ENCODE measurements around the gene CSRP1.
A peak's percentile ranks its signal among the peaks of the same experiment; 100 is the strongest.

CSRP1 gene

DNA sequence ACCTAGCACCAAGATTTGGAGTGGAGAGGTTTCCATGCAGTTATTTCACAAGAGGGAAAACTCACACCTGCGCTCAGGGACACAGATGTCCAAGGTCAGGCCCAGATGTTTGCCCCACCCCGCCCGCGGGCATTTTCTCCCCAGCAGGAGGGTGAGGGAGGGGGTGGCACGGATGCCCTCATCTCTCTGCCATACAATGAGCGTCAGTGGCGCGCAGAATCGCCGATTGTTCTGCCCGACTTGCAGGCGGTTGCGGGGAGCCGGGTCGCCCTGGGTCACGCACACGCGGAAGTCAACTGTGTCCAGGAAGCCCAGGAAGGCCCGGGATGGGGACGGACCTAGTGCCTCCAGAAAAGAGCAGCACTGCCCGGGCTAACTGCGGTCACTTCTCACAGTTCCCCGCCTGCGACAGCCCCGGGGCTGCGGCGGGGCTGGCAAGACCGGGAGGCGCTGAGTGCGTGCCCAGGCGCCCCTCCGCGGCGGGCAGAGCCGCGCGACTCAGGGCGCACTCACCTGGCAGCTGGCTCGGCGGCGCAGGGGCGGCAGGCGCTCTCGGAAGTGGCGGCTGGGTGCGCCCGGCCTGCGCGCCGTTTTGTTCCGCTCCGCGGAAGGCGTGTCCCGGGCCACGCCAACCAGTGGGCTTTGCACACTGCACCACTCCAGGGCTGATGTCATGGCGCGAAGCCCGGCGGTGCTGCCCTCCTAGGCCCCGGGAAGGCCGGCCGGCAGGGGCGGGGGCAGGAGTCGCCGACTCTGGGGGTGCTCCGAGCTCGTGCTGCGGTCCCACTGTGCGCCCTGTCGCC, at the start of gene CSRP1:
CSRP1 (minus strand) TSS at position 567 of the 803 bp plus-strand sequence. CDS start 10,820 bp downstream, outside the sequence.
- peak within 1 kb of the TSS; percentile 79 for H3K4me3 ChIP-seq (ENCODE audit: low read depth, low read length)
- DNase-seq (ENCODE audit: low read depth, low spot score): peak; percentile 84
- in situ Hi-C loops (cut with HindIII; ENCODE audit: low sequenced_read_pairs): no loop called here
- TF ChIP-seq, protein P1, sequence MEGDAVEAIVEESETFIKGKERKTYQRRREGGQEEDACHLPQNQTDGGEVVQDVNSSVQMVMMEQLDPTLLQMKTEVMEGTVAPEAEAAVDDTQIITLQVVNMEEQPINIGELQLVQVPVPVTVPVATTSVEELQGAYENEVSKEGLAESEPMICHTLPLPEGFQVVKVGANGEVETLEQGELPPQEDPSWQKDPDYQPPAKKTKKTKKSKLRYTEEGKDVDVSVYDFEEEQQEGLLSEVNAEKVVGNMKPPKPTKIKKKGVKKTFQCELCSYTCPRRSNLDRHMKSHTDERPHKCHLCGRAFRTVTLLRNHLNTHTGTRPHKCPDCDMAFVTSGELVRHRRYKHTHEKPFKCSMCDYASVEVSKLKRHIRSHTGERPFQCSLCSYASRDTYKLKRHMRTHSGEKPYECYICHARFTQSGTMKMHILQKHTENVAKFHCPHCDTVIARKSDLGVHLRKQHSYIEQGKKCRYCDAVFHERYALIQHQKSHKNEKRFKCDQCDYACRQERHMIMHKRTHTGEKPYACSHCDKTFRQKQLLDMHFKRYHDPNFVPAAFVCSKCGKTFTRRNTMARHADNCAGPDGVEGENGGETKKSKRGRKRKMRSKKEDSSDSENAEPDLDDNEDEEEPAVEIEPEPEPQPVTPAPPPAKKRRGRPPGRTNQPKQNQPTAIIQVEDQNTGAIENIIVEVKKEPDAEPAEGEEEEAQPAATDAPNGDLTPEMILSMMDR (IDR thresholded peaks at IDR 0.05; ENCODE audit: low read depth, low read length): no peak

DNA sequence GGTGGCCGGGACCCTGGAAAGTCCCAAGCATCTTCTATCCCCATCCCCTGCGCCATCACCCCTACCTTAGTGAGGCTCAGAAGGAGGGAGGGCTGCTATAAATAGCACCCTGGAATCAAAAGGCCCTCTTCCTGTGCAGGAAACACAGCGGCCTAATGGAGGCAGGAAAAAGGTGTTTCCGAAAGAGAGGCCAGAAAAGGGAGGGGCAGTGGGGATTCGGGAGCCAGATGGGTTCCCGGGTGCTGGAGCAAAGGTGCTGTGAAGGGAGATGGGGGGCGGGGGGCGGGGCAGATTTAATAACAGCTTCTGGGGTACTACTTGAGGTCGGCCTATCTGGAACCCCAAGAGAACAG, 48.6 kb upstream of the CSRP1 start:
- in situ Hi-C loops (cut with HindIII; ENCODE audit: low sequenced_read_pairs): no loop called here
- H3K4me3 ChIP-seq (ENCODE audit: low read depth, low read length): no peak overlapping the region
- TF ChIP-seq, protein P1 (IDR thresholded peaks at IDR 0.05; ENCODE audit: low read depth, low read length): no peak
- no peak for DNase-seq (ENCODE audit: low read depth, low spot score)

DNA sequence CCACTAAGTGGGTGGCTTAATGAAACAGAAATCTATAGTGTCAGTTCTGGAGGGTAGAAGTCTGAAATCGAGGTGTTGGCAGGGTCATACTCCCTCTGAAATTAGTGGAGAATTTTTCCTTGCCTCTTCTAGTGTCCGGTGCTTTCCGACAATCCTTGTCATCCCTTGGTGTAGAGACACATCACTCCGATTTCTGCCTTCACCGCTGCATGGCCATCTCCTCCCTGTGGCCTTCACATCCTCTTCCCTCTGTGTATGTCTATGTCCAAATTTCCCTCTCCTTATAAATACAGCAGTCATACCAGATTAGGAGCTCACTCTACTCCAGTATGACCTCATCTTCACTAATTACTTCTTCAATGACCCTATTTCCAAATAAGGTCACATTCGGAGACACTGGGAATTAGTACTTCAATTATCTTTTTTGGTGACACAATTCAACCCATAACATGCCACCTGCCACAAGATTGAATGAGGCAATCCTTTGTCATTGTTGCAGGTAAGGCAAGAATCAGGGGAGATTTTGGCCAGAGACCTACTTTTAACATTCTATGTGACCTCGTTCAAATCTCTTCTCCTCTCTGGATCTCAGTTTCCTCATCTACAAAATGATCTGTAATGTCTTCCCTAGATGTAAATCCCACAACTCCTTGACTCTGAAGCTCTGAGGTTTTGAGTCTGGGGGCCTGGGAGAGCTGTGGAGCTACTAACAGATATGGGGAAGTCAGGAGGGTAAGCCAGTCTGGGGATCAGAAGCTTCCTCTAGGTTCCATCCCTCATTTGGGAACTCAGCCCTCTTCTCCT, 48.1 kb upstream of the CSRP1 start:
- DNase-seq (ENCODE audit: low read depth, low spot score): no peak
- no peak overlapping the region for H3K4me3 ChIP-seq (ENCODE audit: low read depth, low read length)
- TF ChIP-seq, protein P1 (IDR thresholded peaks at IDR 0.05; ENCODE audit: low read depth, low read length): no peak
- in situ Hi-C loops (cut with HindIII; ENCODE audit: low sequenced_read_pairs): no loop called here

DNA sequence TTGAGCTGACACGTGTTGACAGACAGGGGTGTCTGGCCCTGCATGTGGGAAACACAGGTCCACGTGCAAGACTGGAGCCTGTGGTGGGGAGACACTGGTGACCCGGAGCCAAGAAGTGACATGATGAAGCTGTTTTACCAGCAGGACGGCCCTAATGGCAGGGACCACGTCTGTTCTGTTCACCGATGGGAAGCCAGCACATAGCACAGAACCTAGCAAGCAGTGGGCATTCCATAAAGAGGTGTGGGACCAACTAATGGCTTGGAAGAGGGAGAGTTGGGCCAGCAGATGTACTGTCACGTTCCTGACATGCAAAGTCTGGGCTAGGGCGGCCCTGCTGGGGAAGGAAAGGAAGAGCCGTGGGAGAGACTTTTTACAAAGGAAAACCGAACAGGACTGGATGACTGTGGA, 47.3 kb upstream of the CSRP1 start:
- no peak for DNase-seq (ENCODE audit: low read depth, low spot score)
- in situ Hi-C loops (cut with HindIII; ENCODE audit: low sequenced_read_pairs): no loop called here
- TF ChIP-seq, protein P1 (IDR thresholded peaks at IDR 0.05; ENCODE audit: low read depth, low read length): no peak
- H3K4me3 ChIP-seq (ENCODE audit: low read depth, low read length): no peak overlapping the region

DNA sequence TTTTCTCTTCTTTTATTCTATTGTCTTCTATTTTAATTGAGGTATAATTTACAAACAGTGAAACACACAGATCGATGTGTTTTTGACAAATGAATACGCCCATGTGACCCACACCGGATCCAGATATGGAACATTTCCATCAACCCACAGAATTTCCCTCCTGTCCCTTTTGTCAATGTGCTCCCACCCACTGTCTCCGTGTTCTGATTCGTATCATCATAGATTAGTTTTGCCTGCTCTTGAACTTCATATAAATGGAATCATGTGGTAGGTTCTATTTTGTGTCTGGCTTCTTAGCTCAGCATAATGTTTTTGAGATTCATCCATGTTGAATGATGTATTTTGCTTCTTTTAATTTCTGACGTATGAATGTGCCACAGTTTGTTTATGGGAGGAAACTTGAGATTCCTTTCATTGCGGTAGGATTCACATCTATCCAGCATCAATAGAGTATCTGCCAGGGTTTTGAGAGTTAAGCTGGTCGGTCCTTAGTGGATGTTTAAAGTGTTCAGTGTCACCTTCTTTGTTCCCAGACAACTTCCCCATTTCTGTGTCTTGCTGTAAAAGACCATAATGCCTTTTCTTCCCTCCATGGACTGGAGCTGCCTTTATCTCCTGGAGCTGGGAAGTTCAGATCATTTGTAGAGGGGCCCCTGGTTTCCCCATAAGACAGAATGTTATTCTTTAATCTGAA, 46.7 kb upstream of the CSRP1 start:
- in situ Hi-C loops (cut with HindIII; ENCODE audit: low sequenced_read_pairs): no loop called here
- H3K4me3 ChIP-seq (ENCODE audit: low read depth, low read length): no peak overlapping the region

DNA sequence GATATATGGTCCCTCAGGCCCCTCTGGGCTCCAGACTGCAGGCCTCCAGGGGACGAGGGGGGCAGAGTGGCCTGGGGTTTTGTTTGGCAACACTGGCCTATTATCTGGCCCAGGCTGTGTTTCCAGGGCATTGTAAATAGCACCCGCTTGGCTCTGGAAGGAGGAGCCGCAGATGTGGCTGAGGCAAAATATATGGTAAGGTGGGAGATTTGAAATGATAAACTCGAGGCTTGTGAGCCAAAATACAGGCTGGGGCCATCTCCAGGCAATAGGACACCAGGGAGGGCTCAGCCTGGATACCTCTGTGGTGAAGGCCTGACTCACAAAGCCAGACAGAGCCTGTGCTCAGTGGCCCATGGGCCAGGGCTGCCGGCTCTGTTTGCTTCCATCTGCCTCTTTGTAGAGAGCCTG, 46.0 kb upstream of the CSRP1 start:
- TF ChIP-seq, protein P1 (IDR thresholded peaks at IDR 0.05; ENCODE audit: low read depth, low read length): no peak
- in situ Hi-C loops (cut with HindIII; ENCODE audit: low sequenced_read_pairs): no loop called here
- peak; percentile 71 for DNase-seq (ENCODE audit: low read depth, low spot score)
- H3K4me3 ChIP-seq (ENCODE audit: low read depth, low read length): no peak overlapping the region

More for the DNA sequence above, 46.7 kb upstream of the CSRP1 start:
- no peak for DNase-seq (ENCODE audit: low read depth, low spot score)
- TF ChIP-seq, protein P1 (IDR thresholded peaks at IDR 0.05; ENCODE audit: low read depth, low read length): no peak
